SKM-1 treated with dmso at 0.1 percent for 144 hours (cell line): ENCODE results near the gene RCAN3.
"Not testable (repeated sequence)": the region's sequence is repeated elsewhere in the genome, so short reads cannot be mapped to it uniquely, and the experiment has no call there.

Experiments
- DNase-seq: peaks from one replicate; lab custom pipeline; 2025; ENCODE audit not compliant: unreplicated experiment; lab: John Stamatoyannopoulos, UW

Gene RCAN3

GRCh38 chr1:24502709-24503058 lies at the start of gene RCAN3:
TSS of gene RCAN3 (plus strand) at chr1:24502836. CDS start at chr1:24514373, 11,537 bp downstream.
- no peak for DNase-seq

- DNase-seq: no peak
Measured at GRCh38 chr1:24452922-24453485, 49.6 kb upstream of the RCAN3 start.

GRCh38 chr1:24454673-24455072 lies 48.0 kb upstream of the RCAN3 start:
- no peak for DNase-seq

- no peak for DNase-seq
Measured at GRCh38 chr1:24455272-24455671, 47.4 kb upstream of the RCAN3 start.

GRCh38 chr1:24457866-24458265 lies 44.8 kb upstream of the RCAN3 start:
- DNase-seq: no peak

- no peak for DNase-seq
Measured at GRCh38 chr1:24459551-24460266, 42.9 kb upstream of the RCAN3 start.

- not testable (repeated sequence) for DNase-seq
Measured at GRCh38 chr1:24462128-24462527, 40.5 kb upstream of the RCAN3 start.

- no peak for DNase-seq
Measured at GRCh38 chr1:24463776-24464735, 38.6 kb upstream of the RCAN3 start.

- no peak for DNase-seq
Measured at GRCh38 chr1:24465099-24465498, 37.5 kb upstream of the RCAN3 start.

- no peak for DNase-seq
Measured at GRCh38 chr1:24465638-24466037, 37.0 kb upstream of the RCAN3 start.

GRCh38 chr1:24468685-24469316 lies 33.8 kb upstream of the RCAN3 start:
- no peak for DNase-seq

GRCh38 chr1:24470592-24470991 lies 32.0 kb upstream of the RCAN3 start:
- no peak for DNase-seq

GRCh38 chr1:24472527-24473251 lies 29.9 kb upstream of the RCAN3 start:
- no peak for DNase-seq

GRCh38 chr1:24474193-24474592 lies 28.4 kb upstream of the RCAN3 start:
- no peak for DNase-seq

- no peak for DNase-seq
Measured at GRCh38 chr1:24475700-24476099, 26.9 kb upstream of the RCAN3 start.

GRCh38 chr1:24476571-24476970 lies 26.1 kb upstream of the RCAN3 start:
- DNase-seq: no peak

GRCh38 chr1:24477309-24477708 lies 25.3 kb upstream of the RCAN3 start:
- no peak for DNase-seq

- peak; percentile 33 for DNase-seq
Measured at GRCh38 chr1:24481101-24481500, 21.5 kb upstream of the RCAN3 start.

- no peak for DNase-seq
Measured at GRCh38 chr1:24481843-24482610, 20.6 kb upstream of the RCAN3 start.

GRCh38 chr1:24483441-24483840 lies 19.2 kb upstream of the RCAN3 start:
- no peak for DNase-seq
